ENCODE results near the gene SUPT20HL2. TPM values are rescaled to one million over a fixed set of nuclear protein-coding genes. Genes with fewer than 3 reads are reported as not detected.

SUPT20HL2 gene
- total and polyA plus RNA-seq, 2 donors (not counting 3 experiments of a cell fraction or from before 2014, with no cell fraction given) = not detected

DNA sequence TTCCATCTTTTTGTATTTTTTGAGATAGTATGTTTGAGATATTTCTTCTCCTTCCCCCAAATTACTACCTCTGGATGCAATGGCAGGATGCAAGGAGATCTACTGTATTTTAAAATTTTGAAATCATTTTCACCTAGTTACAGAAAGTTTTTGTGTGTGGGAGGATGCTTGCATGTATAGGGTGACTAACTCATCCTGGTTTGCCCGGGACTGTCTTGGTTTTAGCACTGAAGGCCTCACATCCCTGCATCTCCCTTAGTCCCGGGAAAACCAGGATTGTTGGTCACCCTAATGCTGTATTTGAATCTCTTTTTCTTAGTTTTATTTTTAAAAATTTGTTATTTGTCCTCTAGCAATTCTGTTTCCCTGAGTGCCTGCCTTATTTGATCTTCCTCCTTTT is 12.1 kb downstream of the SUPT20HL2 start:
- CTCF ChIA-PET = no interaction called here
- Histone ChIP-seq H3K4me3 (replicated peaks in 1 of 3; ENCODE audit: insufficient read depth in 1 of 3, low read depth in 1 of 3, low read length in 3 of 3) (no peak overlapping the region), H3K36me3 (ENCODE audit: control insufficient read depth in 2 of 2, extremely low read depth in 1 of 2, insufficient read depth in 2 of 2, low read length in 2 of 2) (no peaks in the 10 kb centered on the region), H3K79me2 (ENCODE audit: control insufficient read depth, insufficient read depth, low read length) (no peaks in the 10 kb centered on the region), H4K20me1 (replicated peaks; ENCODE audit: control insufficient read depth, extremely low read depth, insufficient read depth, low read length) (no peaks in the 10 kb centered on the region), H3K4me1 (ENCODE audit: control insufficient read depth, extremely low read depth, insufficient read depth, low read length) (peaks cover 5% of the 10 kb centered on the region), H3K27ac (ENCODE audit: insufficient read depth, low read depth, low read length) (no peak overlapping the region), H3K9me3 (replicated peaks; ENCODE audit: control insufficient read depth, insufficient read depth, low read length) (no peaks in the 10 kb centered on the region), H3K9ac (replicated peaks; ENCODE audit: extremely low read depth, insufficient read depth, low read length) (no peak overlapping the region), H3K27me3 (ENCODE audit: control insufficient read depth in 2 of 2, insufficient read depth in 2 of 2, low read length in 2 of 2) (no peaks in the 10 kb centered on the region), H3K9me1 (replicated peaks; ENCODE audit: control insufficient read depth, extremely low read depth, insufficient read depth, low read length) (no peaks in the 10 kb centered on the region), H2AFZ (ENCODE audit: low read depth, low read length) (no peak overlapping the region), H3K4me2 (ENCODE audit: insufficient read depth, low read length) (no peak overlapping the region)
- POLR2A ChIA-PET = no interaction called here
- dilution Hi-C loops (cut with MboI; ENCODE audit: extremely low pct_ligation_motif_present, low sequenced_read_pairs) = no loop called here
- no TSS peak for BruUV-seq (replicated peaks)
- DNase-seq (ENCODE audit: low read depth, low spot score) (no peak), FAIRE-seq (no peak)
- TF ChIP-seq GATA2 (IDR thresholded peaks at IDR 0.05; ENCODE audit: insufficient read depth, insufficient read length, low read depth, low read length) (no peak), POLR2AphosphoS5 (IDR thresholded peaks at IDR 0.05; ENCODE audit: insufficient read depth, low read depth, low read length) (no peak), JUN (IDR thresholded peaks at IDR 0.05; ENCODE audit: borderline replicate concordance, insufficient read depth, insufficient read length, low read depth) (no peak), FOS (IDR thresholded peaks at IDR 0.05; ENCODE audit: borderline replicate concordance, insufficient read depth, low read length) (no peak), MYC (IDR thresholded peaks at IDR 0.05; ENCODE audit: low read depth, low read length) (no peak), EZH2 (IDR thresholded peaks at IDR 0.05; ENCODE audit: borderline replicate concordance, low read depth, low read length, severe bottlenecking) (no peak), POLR2A (IDR thresholded peaks at IDR 0.05; ENCODE audit: low read depth, low read length) (no peak), MAX (IDR thresholded peaks at IDR 0.05; ENCODE audit: insufficient read depth, insufficient read length) (no peak)
- TF ChIP-seq, protein P1, sequence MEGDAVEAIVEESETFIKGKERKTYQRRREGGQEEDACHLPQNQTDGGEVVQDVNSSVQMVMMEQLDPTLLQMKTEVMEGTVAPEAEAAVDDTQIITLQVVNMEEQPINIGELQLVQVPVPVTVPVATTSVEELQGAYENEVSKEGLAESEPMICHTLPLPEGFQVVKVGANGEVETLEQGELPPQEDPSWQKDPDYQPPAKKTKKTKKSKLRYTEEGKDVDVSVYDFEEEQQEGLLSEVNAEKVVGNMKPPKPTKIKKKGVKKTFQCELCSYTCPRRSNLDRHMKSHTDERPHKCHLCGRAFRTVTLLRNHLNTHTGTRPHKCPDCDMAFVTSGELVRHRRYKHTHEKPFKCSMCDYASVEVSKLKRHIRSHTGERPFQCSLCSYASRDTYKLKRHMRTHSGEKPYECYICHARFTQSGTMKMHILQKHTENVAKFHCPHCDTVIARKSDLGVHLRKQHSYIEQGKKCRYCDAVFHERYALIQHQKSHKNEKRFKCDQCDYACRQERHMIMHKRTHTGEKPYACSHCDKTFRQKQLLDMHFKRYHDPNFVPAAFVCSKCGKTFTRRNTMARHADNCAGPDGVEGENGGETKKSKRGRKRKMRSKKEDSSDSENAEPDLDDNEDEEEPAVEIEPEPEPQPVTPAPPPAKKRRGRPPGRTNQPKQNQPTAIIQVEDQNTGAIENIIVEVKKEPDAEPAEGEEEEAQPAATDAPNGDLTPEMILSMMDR (IDR thresholded peaks at IDR 0.05; ENCODE audit: extremely low read depth in 1 of 2, insufficient read depth in 1 of 2, low read depth in 1 of 2, low read length in 2 of 2) = no peak
- intact Hi-C loops (cut with micrococcal nuclease) = no loop called here
